K562 (cell line): Measurements from ENCODE around the gene KCNAB2. TPM values are rescaled to one million over a fixed set of nuclear protein-coding genes. Genes with fewer than 3 reads are reported as not detected.

Source experiments
- ATAC-seq: fragments of 200-7000 bp; cut with Tn5 transposase; 3 replicates; pipeline ENCODE4 v1.9.1; 2020; ENCODE audit warnings: moderate library complexity
- BruUV-seq: library from RNA; stranded (reverse); fragments of 400-500 nt; replicated peaks from 2 replicates; lab custom pipeline; 2021; lab: Mats Ljungman, UMichigan
- CTCF ChIA-PET: fragments of 300-600 bp; formaldehyde crosslinking; extraction: SDS; loops from one replicate; lab custom pipeline; 2021; ENCODE audit warnings: low intra/inter-chr PET ratio; lab: Yijun Ruan, JAX
- POLR2A ChIA-PET: fragments of 300-600, 350-650 bp; sonication (Branson Sonifier 250); formaldehyde crosslinking; extraction: SDS; loops from one replicate; lab custom pipeline; 2021; ENCODE audit warnings: antibody characterized with exemption, inconsistent platforms; lab: Yijun Ruan, JAX
- DNase-seq, 4 experiments: peaks; one replicate each; pipeline versions ENCODE4 v3.0.0 to v3.0.0-alpha.2; 2011 to 2018; ENCODE audit warnings: low spot score in 3 of 4, mixed read lengths in 3 of 4; ENCODE audit errors: extremely low read depth in 1 of 4
- FAIRE-seq: peaks from 2 replicates; lab custom pipeline; 2011; peaks lifted over from hg19 to GRCh38; lab: Jason Lieb, UNC
- H2AFZ ChIP-seq: 2 replicates; pipeline ENCODE4 v1.6.0; 2011; ENCODE audit warnings: low read depth, low read length, control low read depth, inconsistent platforms
- H3K27ac ChIP-seq: fragments of 200-600 bp; 3 replicates; pipeline ENCODE4 v1.8.0; 2011; ENCODE audit warnings: low read depth, mild to moderate bottlenecking, control low read depth, inconsistent platforms, low read length, moderate library complexity, mixed read lengths; ENCODE audit errors: extremely low read depth
- H3K27me3 ChIP-seq, 2 experiments: fragments of 300-600 bp in 1 of 2; 2 replicates in 1 of 2; 3 replicates in 1 of 2; pipeline versions ENCODE4 v1.6.0 to v1.8.0; 2011; ENCODE audit warnings: inconsistent platforms in 2 of 2, low read length in 2 of 2, mild to moderate bottlenecking in 1 of 2, mixed read lengths in 1 of 2, moderate library complexity in 1 of 2; ENCODE audit not compliant: control insufficient read depth in 2 of 2, insufficient read depth in 2 of 2
- H3K36me3 ChIP-seq: fragments of 300-600 bp; 3 replicates; pipeline ENCODE4 v1.8.0; 2011; ENCODE audit warnings: mild to moderate bottlenecking, low read length, inconsistent platforms; ENCODE audit not compliant: control insufficient read depth, insufficient read depth
- H3K4me1 ChIP-seq, 2 experiments: fragments of 200-600 bp in 1 of 2; replicated peaks in 1 of 2; 2 replicates in 1 of 2; 3 replicates in 1 of 2; pipeline versions ENCODE4 v1.5.1 to v1.8.0; 2011; ENCODE audit warnings: inconsistent platforms in 2 of 2, low read length in 2 of 2, mild to moderate bottlenecking in 1 of 2, mixed read lengths in 1 of 2, moderate library complexity in 1 of 2; ENCODE audit not compliant: control insufficient read depth in 2 of 2, insufficient read depth in 2 of 2
- H3K4me2 ChIP-seq: 2 replicates; pipeline ENCODE4 v1.6.1; 2011; ENCODE audit warnings: low read length, control low read depth, inconsistent platforms, mixed read lengths; ENCODE audit not compliant: insufficient read depth
- H3K4me3 ChIP-seq: fragments of 200-600 bp; sonication (generic), shearing (Covaris generic); 2 replicates; pipeline ENCODE4 v1.5.1; 2016; ENCODE audit warnings: control low read depth, inconsistent platforms
- H3K79me2 ChIP-seq: fragments of 200-600 bp; 3 replicates; pipeline ENCODE4 v1.8.0; 2011; ENCODE audit warnings: low read length, inconsistent platforms; ENCODE audit not compliant: control insufficient read depth, insufficient read depth
- H3K9ac ChIP-seq, 2 experiments: 2 replicates each; pipeline versions ENCODE4 v1.6.0 to v1.6.1; 2011; ENCODE audit warnings: low read depth in 2 of 2, low read length in 2 of 2, control low read depth in 1 of 2, inconsistent platforms in 1 of 2, mild to moderate bottlenecking in 1 of 2, mixed read lengths in 1 of 2; ENCODE audit not compliant: insufficient read depth in 1 of 2
- H3K9me1 ChIP-seq: one replicate; pipeline ENCODE4 v1.6.0; 2011; ENCODE audit warnings: inconsistent platforms, mild to moderate bottlenecking, low read length, moderate library complexity; ENCODE audit not compliant: control insufficient read depth, insufficient read depth
- H3K9me3 ChIP-seq: replicated peaks from 2 replicates; pipeline ENCODE4 v1.5.1; 2011; ENCODE audit warnings: low read depth, low read length, inconsistent platforms; ENCODE audit not compliant: control insufficient read depth, insufficient read depth
- H4K20me1 ChIP-seq: replicated peaks from 2 replicates; pipeline ENCODE4 v1.6.1; 2011; ENCODE audit warnings: low read length, inconsistent platforms, mixed read lengths; ENCODE audit not compliant: control insufficient read depth, insufficient read depth
- CTCFL ChIP-seq: IDR thresholded peaks from 2 replicates; pipeline ENCODE4 v1.6.1; 2011; ENCODE audit warnings: borderline replicate concordance, low read depth, mild to moderate bottlenecking, moderate library complexity, low read length; ENCODE audit not compliant: insufficient read depth, poor library complexity, severe bottlenecking
- HNRNPUL1 ChIP-seq: fragments of 200-400 bp; formaldehyde crosslinking; IDR thresholded peaks from 2 replicates; pipeline ENCODE4 v1.6.1; 2017; ENCODE audit warnings: low read length
- ZBTB17 ChIP-seq: fragments of 450-650 bp; formaldehyde crosslinking; IDR thresholded peaks from 2 replicates; pipeline ENCODE4 v1.4.0; 2020; ENCODE audit warnings: mild to moderate bottlenecking
- WGBS: fragments of 100-300 bp; shearing (Covaris generic); methylation state at CpG from one replicate; pipeline ENCODE4 v1.1.6; 2016; ENCODE audit warnings: low coverage, mixed read lengths; ENCODE audit not compliant: insufficient coverage; ENCODE audit errors: missing lambda C conversion rate; 5-methylcytosine and 5-hydroxymethylcytosine counted together
- in situ Hi-C: fragments of 300-500 bp; cut with MboI; formaldehyde crosslinking; loops from 4 replicates; pipeline ENCODE4 v1.15.0; 2018; ENCODE audit warnings: inconsistent platforms, mixed read lengths
- intact Hi-C: fragments of 100-400 bp; cut with micrococcal nuclease; formaldehyde crosslinking; loops from 2 replicates; pipeline ENCODE4 v1.14.2; 2022
- polyA plus RNA-seq, 8 experiments: library from polyadenylated mRNA; depleted of rRNA in 4 of 8; stranded (reverse) in 5 of 8; unstranded in 3 of 8; fragments of >200 nt; fragmentation: Nextera tagmentation in 2 of 8; fragmentation: Illumina TruSeq in 1 of 8; extraction: Ambion mirVana in 2 of 8; extraction: Trizol in 1 of 8; gene quantifications; 2 replicates each; pipeline versions ENCODE4 v1.2.1 to v1.2.3, GENCODE V29; 2011 to 2014; ENCODE audit warnings: inconsistent platforms in 1 of 8, missing spikeins in 1 of 8
- total RNA-seq, 7 experiments: library from RNA; depleted of rRNA in 6 of 7; stranded (reverse); fragments of >200 nt in 6 of 7; fragmentation: Illumina TruSeq in 2 of 7; extraction: Trizol in 2 of 7; gene quantifications; 2 replicates each; pipeline versions ENCODE4 v1.2.1 to v1.2.3, GENCODE V29; 2011 to 2021; ENCODE audit warnings: low replicate concordance in 1 of 7
- TF ChIP-seq, protein P1 (sequence below): sonication (generic); formaldehyde crosslinking; IDR thresholded peaks from 2 replicates; pipeline ENCODE4 v1.8.1; 2023; ENCODE audit warnings: mild to moderate bottlenecking, missing genetic modification reagents

The KCNAB2 gene
- total and polyA plus RNA-seq, 9 of the 15 experiments (the other 6 are each of a cell fraction or from before 2014, with no cell fraction given) = 1.8 to 15.8 (median 7.1) TPM

GRCh38 chr1:6038603-6039002, 7.1 kb upstream of the KCNAB2 start:
- FAIRE-seq (no peak), ATAC-seq (no peak), DNase-seq (no peak)
- Histone ChIP-seq H3K9me1 (no peaks in the 10 kb centered on the region), H3K36me3 (no peaks in the 10 kb centered on the region), H3K27ac (no peak overlapping the region), H2AFZ (no peak overlapping the region), H3K79me2 (no peaks in the 10 kb centered on the region), H3K4me1 (peaks cover 0 to 32% of the 10 kb centered on the region in 2 experiments; a peak in 2 of 5 replicates), H3K4me2 (no peak overlapping the region), H3K4me3 (no peak overlapping the region), H3K27me3 (peaks cover 0 to 6% of the 10 kb centered on the region in 2 experiments; a peak in 2 of 5 replicates), H3K9me3 (no peaks in the 10 kb centered on the region), H4K20me1 (peaks cover 63% of the 10 kb centered on the region), H3K9ac (no peak overlapping the region)
- ChIA-PET POLR2A (interaction anchor here (0.6 to 1.1 kb wide), 2 partner anchors 10 to 206 kb away, joined by 3 read pairs; no protein-coding TSS in a partner anchor), CTCF (no interaction called here)
- 30% methylated on average over 7 of the region's 7 CpGs for WGBS
- BruUV-seq = no TSS peak
- in situ Hi-C loops (no loop called here), intact Hi-C loops (no loop called here)
- TF ChIP-seq ZBTB17 (CRISPR knock-in tag) (no peak), HNRNPUL1 (no peak)

DNA sequence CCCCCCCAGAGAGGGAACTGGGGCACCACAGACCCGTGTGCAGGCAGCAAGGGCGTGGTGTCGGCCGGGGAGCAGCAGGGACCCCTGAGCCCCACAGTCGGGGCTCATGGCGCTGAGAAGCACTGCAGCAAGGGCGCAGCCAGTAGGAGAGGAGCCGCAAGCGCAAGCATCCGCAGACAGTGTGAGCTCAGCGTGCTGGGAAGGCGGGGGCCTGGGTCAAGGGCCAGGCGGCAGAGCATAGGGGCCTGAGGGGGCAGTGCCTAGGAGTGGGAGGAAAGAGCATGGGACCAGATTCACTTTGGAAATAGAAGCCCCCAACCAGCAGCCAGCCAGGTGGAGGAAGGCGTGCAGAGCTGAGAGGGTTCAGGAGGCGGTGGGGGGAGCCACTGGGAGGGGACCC, 6.7 kb upstream of the KCNAB2 start:
- Histone ChIP-seq H3K4me1 (peaks cover 0 to 29% of the 10 kb centered on the region in 2 experiments; a peak in 2 of 5 replicates), H3K36me3 (no peaks in the 10 kb centered on the region), H3K27me3 (peaks cover 0 to 6% of the 10 kb centered on the region in 2 experiments; a peak in 2 of 5 replicates), H3K9ac (no peak overlapping the region), H3K27ac (no peak overlapping the region), H3K4me3 (no peak overlapping the region)
- ATAC-seq (no peak), DNase-seq (no peak), FAIRE-seq (no peak)
- intact Hi-C loops (no loop called here), in situ Hi-C loops (no loop called here)
- TF ChIP-seq, protein P1, sequence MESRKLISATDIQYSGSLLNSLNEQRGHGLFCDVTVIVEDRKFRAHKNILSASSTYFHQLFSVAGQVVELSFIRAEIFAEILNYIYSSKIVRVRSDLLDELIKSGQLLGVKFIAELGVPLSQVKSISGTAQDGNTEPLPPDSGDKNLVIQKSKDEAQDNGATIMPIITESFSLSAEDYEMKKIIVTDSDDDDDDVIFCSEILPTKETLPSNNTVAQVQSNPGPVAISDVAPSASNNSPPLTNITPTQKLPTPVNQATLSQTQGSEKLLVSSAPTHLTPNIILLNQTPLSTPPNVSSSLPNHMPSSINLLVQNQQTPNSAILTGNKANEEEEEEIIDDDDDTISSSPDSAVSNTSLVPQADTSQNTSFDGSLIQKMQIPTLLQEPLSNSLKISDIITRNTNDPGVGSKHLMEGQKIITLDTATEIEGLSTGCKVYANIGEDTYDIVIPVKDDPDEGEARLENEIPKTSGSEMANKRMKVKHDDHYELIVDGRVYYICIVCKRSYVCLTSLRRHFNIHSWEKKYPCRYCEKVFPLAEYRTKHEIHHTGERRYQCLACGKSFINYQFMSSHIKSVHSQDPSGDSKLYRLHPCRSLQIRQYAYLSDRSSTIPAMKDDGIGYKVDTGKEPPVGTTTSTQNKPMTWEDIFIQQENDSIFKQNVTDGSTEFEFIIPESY (CRISPR knock-in tag) = peak; percentile 89
- no peak for TF ChIP-seq CTCFL
- TF ChIP-seq, all 486 proteins: peak for 1
- H3K9me1 ChIP-seq = no peaks in the 10 kb centered on the region
- ChIA-PET POLR2A (interaction anchor here (0.8 to 1.1 kb wide), 3 partner anchors 10 to 206 kb away, joined by 3 read pairs; no protein-coding TSS in a partner anchor), CTCF (interaction anchor here (3.3 kb wide), 1 partner anchor 206 kb away, joined by 16 read pairs; the partner anchor contains the start of gene HES3)
- peaks cover 63% of the 10 kb centered on the region for H4K20me1 ChIP-seq
- no peak overlapping the region for H2AFZ ChIP-seq
- no TSS peak for BruUV-seq
- H3K9me3 ChIP-seq = no peaks in the 10 kb centered on the region
- WGBS = 44% methylated on average over 15 of the region's 15 CpGs
- no peaks in the 10 kb centered on the region for H3K79me2 ChIP-seq
- no peak overlapping the region for H3K4me2 ChIP-seq
